Ishikawa (cell line): ENCODE data around the gene FBXW5.

Source experiments
- EP300 ChIP-seq: IDR thresholded peaks from 2 replicates; pipeline ENCODE4 v1.6.1; 2012; ENCODE audit warnings: borderline replicate concordance
- FOXM1 ChIP-seq: IDR thresholded peaks from 2 replicates; pipeline ENCODE4 v1.6.1; 2012; ENCODE audit warnings: low read depth, borderline replicate concordance
- MAX ChIP-seq: IDR thresholded peaks from 2 replicates; pipeline ENCODE4 v1.6.1; 2012
- REST ChIP-seq: IDR thresholded peaks from 2 replicates; pipeline ENCODE4 v1.6.1; 2012; ENCODE audit warnings: low read depth, mild to moderate bottlenecking
- TCF12 ChIP-seq: IDR thresholded peaks from 2 replicates; pipeline ENCODE4 v1.6.1; 2012; ENCODE audit warnings: low read depth
- ZBTB7A ChIP-seq: IDR thresholded peaks from 2 replicates; pipeline ENCODE4 v1.6.1; 2012; ENCODE audit warnings: low read depth

GRCh38 chr9:136925414-136926153, 19.0 kb downstream of the FBXW5 start:
- TF ChIP-seq REST: no peak
- TF ChIP-seq TCF12: no peak
- no peak for TF ChIP-seq EP300
- no peak for TF ChIP-seq MAX
- TF ChIP-seq FOXM1: no peak
- no peak for TF ChIP-seq ZBTB7A
